ENCODE data around the gene VSIG10. TPM values are rescaled to one million over a fixed set of nuclear protein-coding genes. Genes with fewer than 3 reads are reported as not detected.
A peak's percentile ranks its signal among the peaks of the same experiment; 100 is the strongest.

Gene VSIG10
- total RNA-seq, 4 donors from 2014 or later: 122 to 207 (median 155) TPM

DNA sequence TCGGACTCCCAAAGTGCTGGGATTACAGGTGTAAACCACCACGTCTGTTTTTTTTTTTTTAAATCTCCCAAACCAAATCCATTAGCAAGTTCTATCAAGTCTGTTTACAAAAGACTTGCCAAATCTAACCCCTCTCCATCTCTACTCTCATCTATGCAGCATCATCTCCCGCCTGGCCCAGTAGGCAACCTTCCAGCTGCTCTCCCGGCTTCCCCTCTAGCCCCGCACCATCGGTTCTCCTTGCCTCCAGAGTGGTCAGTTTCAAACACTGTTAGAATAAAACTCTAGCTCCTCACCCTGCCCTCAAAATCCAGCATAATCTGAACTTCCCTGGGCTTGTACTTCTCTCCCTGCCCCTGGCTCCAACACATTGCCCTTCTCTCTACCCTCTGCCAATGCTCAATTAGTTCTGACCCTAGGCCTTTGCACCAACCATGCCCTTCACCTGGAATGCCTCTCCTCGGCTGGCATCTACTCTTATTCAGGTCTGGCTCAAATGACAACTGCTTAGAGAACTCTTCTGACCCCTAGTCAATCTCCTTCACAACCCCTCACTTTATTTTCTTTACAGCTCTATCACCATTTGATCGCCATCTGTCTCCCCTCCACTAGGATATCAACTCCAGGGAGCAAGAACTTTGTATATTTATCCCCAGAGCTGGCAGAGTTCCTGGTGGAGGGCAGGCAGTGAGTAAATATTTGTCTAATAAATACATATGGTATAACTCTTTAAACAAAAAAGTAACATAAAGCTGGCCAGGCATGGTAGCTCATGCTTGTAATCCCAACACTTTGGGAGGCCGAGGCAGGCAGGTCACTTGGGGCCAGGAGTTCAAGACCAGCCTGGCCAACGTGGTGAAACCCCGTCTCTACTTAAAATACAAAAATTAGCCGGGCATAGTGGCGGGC is 47.7 kb downstream of the VSIG10 start:
- in situ Hi-C loops (cut with MboI; ENCODE audit: low pct_ligation_motif_present in 1 of 4, low pct_unique_long_range_greater_than_20kb in 1 of 4, low sequenced_read_pairs in 3 of 4): no loop called here
- intact Hi-C loops (cut with DNase I; ENCODE audit: low total_unique reads): no loop called here
- no peak for DNase-seq
- H3K4me3 ChIP-seq: no peak overlapping the region
- peaks cover 0 to 6% (median 0%) of the 10 kb centered on the region in 4 donors for H3K36me3 ChIP-seq
- H3K27me3 ChIP-seq: no peaks in the 10 kb centered on the region
- H3K4me1 ChIP-seq: peaks cover 21 to 73% (median 43%) of the 10 kb centered on the region in 4 donors
- peak overlapping the region; percentile 35 to 62 (median 58) for H3K27ac ChIP-seq
- no peaks in the 10 kb centered on the region for H3K9me3 ChIP-seq
- 63 to 66% methylated on average over 8 to 13 of the region's 13 CpGs for WGBS, 2 donors (ENCODE audit: low coverage in 1 of 2)
- TF ChIP-seq, protein P1, sequence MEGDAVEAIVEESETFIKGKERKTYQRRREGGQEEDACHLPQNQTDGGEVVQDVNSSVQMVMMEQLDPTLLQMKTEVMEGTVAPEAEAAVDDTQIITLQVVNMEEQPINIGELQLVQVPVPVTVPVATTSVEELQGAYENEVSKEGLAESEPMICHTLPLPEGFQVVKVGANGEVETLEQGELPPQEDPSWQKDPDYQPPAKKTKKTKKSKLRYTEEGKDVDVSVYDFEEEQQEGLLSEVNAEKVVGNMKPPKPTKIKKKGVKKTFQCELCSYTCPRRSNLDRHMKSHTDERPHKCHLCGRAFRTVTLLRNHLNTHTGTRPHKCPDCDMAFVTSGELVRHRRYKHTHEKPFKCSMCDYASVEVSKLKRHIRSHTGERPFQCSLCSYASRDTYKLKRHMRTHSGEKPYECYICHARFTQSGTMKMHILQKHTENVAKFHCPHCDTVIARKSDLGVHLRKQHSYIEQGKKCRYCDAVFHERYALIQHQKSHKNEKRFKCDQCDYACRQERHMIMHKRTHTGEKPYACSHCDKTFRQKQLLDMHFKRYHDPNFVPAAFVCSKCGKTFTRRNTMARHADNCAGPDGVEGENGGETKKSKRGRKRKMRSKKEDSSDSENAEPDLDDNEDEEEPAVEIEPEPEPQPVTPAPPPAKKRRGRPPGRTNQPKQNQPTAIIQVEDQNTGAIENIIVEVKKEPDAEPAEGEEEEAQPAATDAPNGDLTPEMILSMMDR (IDR thresholded peaks at IDR 0.05): no peak
- no peak for TF ChIP-seq POLR2A (IDR thresholded peaks at IDR 0.05)
- TF ChIP-seq POLR2AphosphoS5 (IDR thresholded peaks at IDR 0.05): no peak
- TF ChIP-seq EP300 (IDR thresholded peaks at IDR 0.05; ENCODE audit: low read depth): no peak

DNA sequence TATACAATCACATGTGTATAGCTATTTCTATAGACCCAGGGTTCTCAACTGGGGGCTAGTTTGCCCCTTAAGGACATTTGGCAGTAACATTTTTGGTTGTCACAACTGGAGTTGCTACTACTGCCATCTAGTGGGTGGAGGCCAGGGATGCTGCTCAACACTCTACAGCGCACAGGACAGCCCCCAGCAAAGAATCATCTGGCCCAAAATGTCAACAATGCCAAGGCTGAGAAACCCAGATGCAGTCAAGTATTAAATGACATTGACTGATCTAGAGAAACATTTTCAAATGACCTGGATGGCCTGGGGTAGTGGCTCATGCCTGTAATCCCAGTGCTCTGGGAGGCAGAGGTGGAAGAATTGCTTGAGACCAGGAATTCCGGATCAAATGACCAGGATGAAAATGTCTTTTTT is 48.7 kb downstream of the VSIG10 start:
- Histone ChIP-seq H3K36me3 (peaks cover 0 to 15% (median 3%) of the 10 kb centered on the region in 4 donors), H3K9me3 (no peaks in the 10 kb centered on the region), H3K4me1 (peaks cover 21 to 73% (median 43%) of the 10 kb centered on the region in 4 donors), H3K27ac (peak overlapping the region in 2 of 4 donors; percentile 82 to 86), H3K27me3 (no peaks in the 10 kb centered on the region), H3K4me3 (no peak overlapping the region)
- in situ Hi-C loops (cut with MboI; ENCODE audit: low pct_ligation_motif_present in 1 of 4, low pct_unique_long_range_greater_than_20kb in 1 of 4, low sequenced_read_pairs in 3 of 4) (no loop called here), intact Hi-C loops (cut with DNase I; ENCODE audit: low total_unique reads) (no loop called here)
- 59 to 90% methylated on average over 1 to 2 of the region's 2 CpGs for WGBS, 2 donors (ENCODE audit: low coverage in 1 of 2)
- TF ChIP-seq, protein P1 (IDR thresholded peaks at IDR 0.05): peak; percentile 51 to 64 (median 56)
- no peak for TF ChIP-seq POLR2AphosphoS5 (IDR thresholded peaks at IDR 0.05)
- no peak for TF ChIP-seq POLR2A (IDR thresholded peaks at IDR 0.05)
- no peak for TF ChIP-seq EP300 (IDR thresholded peaks at IDR 0.05; ENCODE audit: low read depth)
- DNase-seq: peak; percentile 54

DNA sequence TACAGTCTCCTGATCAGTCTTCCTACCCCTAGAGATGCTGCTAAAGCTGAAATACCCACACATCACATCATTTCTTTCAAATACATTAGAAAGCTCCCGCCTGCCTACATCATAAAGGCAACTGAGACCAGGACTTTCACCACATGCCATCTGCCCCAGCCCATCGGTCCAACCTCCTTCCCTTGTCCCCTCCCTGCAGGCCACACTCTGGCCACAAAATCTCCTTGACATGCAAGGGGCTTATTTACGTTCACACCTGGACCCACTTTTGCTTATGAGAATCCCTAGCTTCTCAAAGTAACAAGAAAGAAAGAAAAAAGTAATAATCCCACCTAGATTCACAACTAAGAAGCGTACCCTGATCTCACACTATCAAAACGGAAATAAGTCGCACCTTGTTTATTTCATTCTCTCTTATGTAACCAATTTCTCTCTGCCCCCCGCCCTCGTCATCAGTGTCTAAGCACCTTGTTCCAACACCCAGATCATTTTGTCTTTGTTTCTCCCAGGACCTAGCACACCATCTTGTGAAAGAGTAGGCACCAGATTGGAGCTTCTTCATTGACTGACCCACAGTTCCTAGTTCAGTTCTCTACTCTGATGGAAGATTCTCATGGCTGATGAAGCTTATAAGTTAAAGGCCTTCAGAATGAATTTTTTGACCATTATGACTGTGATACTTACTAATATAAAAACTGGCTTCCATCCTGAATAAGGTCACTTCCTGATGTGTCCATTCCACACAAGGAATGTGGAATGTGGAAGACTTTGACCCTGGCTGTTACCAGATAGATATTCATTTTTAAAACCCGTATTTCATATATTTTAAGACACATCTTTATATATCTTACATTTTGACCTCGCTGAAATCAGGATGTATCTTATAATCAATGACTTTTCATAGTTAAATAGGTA is 50.5 kb downstream of the VSIG10 start:
- no peak for TF ChIP-seq POLR2A (IDR thresholded peaks at IDR 0.05)
- no peak for TF ChIP-seq EP300 (IDR thresholded peaks at IDR 0.05; ENCODE audit: low read depth)
- TF ChIP-seq, protein P1 (IDR thresholded peaks at IDR 0.05): no peak
- TF ChIP-seq POLR2AphosphoS5 (IDR thresholded peaks at IDR 0.05): no peak

More for the DNA sequence above, 50.5 kb downstream of the VSIG10 start:
- no peaks in the 10 kb centered on the region for H3K9me3 ChIP-seq
- H3K4me3 ChIP-seq: no peak overlapping the region
- peak overlapping the region; percentile 82 to 88 (median 86) for H3K27ac ChIP-seq
- DNase-seq: no peak
- intact Hi-C loops (cut with DNase I; ENCODE audit: low total_unique reads) (no loop called here), in situ Hi-C loops (cut with MboI; ENCODE audit: low pct_ligation_motif_present in 1 of 4, low pct_unique_long_range_greater_than_20kb in 1 of 4, low sequenced_read_pairs in 3 of 4) (no loop called here)
- H3K4me1 ChIP-seq: peaks cover 21 to 61% (median 35%) of the 10 kb centered on the region in 4 donors
- WGBS, 2 donors (ENCODE audit: low coverage in 1 of 2): 77 to 88% methylated on average over 10 of the region's 10 CpGs
- H3K36me3 ChIP-seq: peaks cover 0 to 16% (median 6%) of the 10 kb centered on the region in 4 donors
- no peaks in the 10 kb centered on the region for H3K27me3 ChIP-seq
